H1 (cell line): Measurements from ENCODE around the gene SUMF1. TPM values are rescaled to one million over a fixed set of nuclear protein-coding genes. Genes with fewer than 3 reads are reported as not detected.

Experiments used
- CTCF ChIA-PET: fragments of 300-600 bp; sonication (Branson Sonifier 250); formaldehyde crosslinking; loops from one replicate; lab custom pipeline; 2021; ENCODE audit not compliant: partially characterized antibody; lab: Charles Lee
- POLR2A ChIA-PET: fragments of 300-600 bp; sonication (Branson Sonifier 250); formaldehyde crosslinking; loops from one replicate; lab custom pipeline; 2021; ENCODE audit warnings: inconsistent platforms; ENCODE audit not compliant: partially characterized antibody; lab: Charles Lee
- DNase-seq, 2 experiments: peaks; one replicate each; pipeline versions ENCODE4 v3.0.0 to v3.0.0-alpha.2; 2010 to 2022; ENCODE audit warnings: low spot score in 2 of 2, low read depth in 1 of 2, mixed read lengths in 1 of 2
- FAIRE-seq: peaks from 2 replicates; lab custom pipeline; 2011; peaks lifted over from hg19 to GRCh38; lab: Jason Lieb, UNC
- H2AFZ ChIP-seq: 2 replicates; pipeline ENCODE4 v1.8.1; 2012; ENCODE audit warnings: low read length, inconsistent platforms
- H2AK5ac ChIP-seq: 2 replicates; pipeline ENCODE4 v1.6.1; 2013; ENCODE audit warnings: low read depth, low read length
- H2BK120ac ChIP-seq: replicated peaks from 2 replicates; pipeline ENCODE3; 2013; ENCODE audit warnings: low read depth, low read length, inconsistent platforms
- H2BK12ac ChIP-seq: 2 replicates; pipeline ENCODE4 v1.6.1; 2013; ENCODE audit warnings: low read depth, low read length
- H2BK15ac ChIP-seq: 2 replicates; pipeline ENCODE4 v1.6.1; 2013; ENCODE audit warnings: low read length
- H2BK20ac ChIP-seq: 2 replicates; pipeline ENCODE4 v1.6.1; 2013; ENCODE audit warnings: low read length
- H2BK5ac ChIP-seq: 2 replicates; pipeline ENCODE4 v1.6.1; 2013; ENCODE audit warnings: low read depth, low read length
- H3K14ac ChIP-seq: 2 replicates; pipeline ENCODE4 v1.6.1; 2013; ENCODE audit warnings: inconsistent platforms; ENCODE audit not compliant: insufficient read length
- H3K18ac ChIP-seq: 2 replicates; pipeline ENCODE4 v1.6.1; 2013; ENCODE audit warnings: low read length; ENCODE audit errors: extremely low read depth
- H3K23ac ChIP-seq: 2 replicates; pipeline ENCODE4 v1.6.1; 2013; ENCODE audit warnings: inconsistent platforms; ENCODE audit not compliant: insufficient read length
- H3K23me2 ChIP-seq: 2 replicates; pipeline ENCODE4 v1.6.1; 2013; ENCODE audit warnings: low read depth, low read length
- H3K27ac ChIP-seq: 2 replicates; pipeline ENCODE4 v1.6.1; 2011; ENCODE audit warnings: low read depth, low read length, inconsistent platforms
- H3K27me3 ChIP-seq, 4 experiments: replicated peaks in 1 of 4; 1 replicate in 1 of 4; 2 replicates in 3 of 4; pipeline versions ENCODE4 v1.6.1 to v1.8.1; 2011 to 2013; ENCODE audit warnings: low read length in 3 of 4, mild to moderate bottlenecking in 3 of 4, inconsistent platforms in 2 of 4, mixed read lengths in 2 of 4, moderate library complexity in 1 of 4; ENCODE audit not compliant: control insufficient read depth in 3 of 4, insufficient read depth in 3 of 4; ENCODE audit errors: extremely low read depth in 1 of 4
- H3K36me3 ChIP-seq, 4 experiments: 2 replicates each; pipeline versions ENCODE4 v1.6.1 to v1.8.1; 2011 to 2013; ENCODE audit warnings: mild to moderate bottlenecking in 4 of 4, low read length in 3 of 4, moderate library complexity in 2 of 4, control low read depth in 1 of 4, inconsistent platforms in 1 of 4; ENCODE audit not compliant: insufficient read depth in 4 of 4, control insufficient read depth in 2 of 4
- H3K4ac ChIP-seq: replicated peaks from 2 replicates; pipeline ENCODE3; 2013; ENCODE audit warnings: low read length, low read depth, mixed read lengths, inconsistent platforms; ENCODE audit not compliant: insufficient read length
- H3K4me1 ChIP-seq, 4 experiments: replicated peaks in 1 of 4; 1 replicate in 1 of 4; 2 replicates in 3 of 4; pipeline versions ENCODE4 v1.6.1 to v1.8.1; 2011 to 2013; ENCODE audit warnings: low read length in 3 of 4, inconsistent platforms in 2 of 4, mixed read lengths in 1 of 4; ENCODE audit not compliant: insufficient read depth in 4 of 4, control insufficient read depth in 3 of 4
- H3K4me2 ChIP-seq, 2 experiments: 2 replicates each; pipeline versions ENCODE4 v1.6.1 to v1.8.1; 2011 to 2013; ENCODE audit warnings: low read depth in 2 of 2, low read length in 2 of 2, control low read depth in 1 of 2, inconsistent platforms in 1 of 2, mild to moderate bottlenecking in 1 of 2; ENCODE audit not compliant: insufficient read depth in 1 of 2
- H3K4me3 ChIP-seq, 4 experiments: fragments of 200-600, 300-600 bp in 1 of 4; sonication (generic), shearing (Covaris generic), sonication (Bioruptor Twin) in 1 of 4; 2 replicates each; pipeline versions ENCODE4 v1.5.1 to v1.8.1; 2011 to 2016; ENCODE audit warnings: low read length in 4 of 4, low read depth in 3 of 4, control low read depth in 2 of 4, inconsistent platforms in 2 of 4, mild to moderate bottlenecking in 2 of 4, mixed read lengths in 1 of 4, moderate library complexity in 1 of 4; ENCODE audit not compliant: insufficient read depth in 2 of 4; ENCODE audit errors: extremely low read depth in 1 of 4
- H3K56ac ChIP-seq: replicated peaks from 2 replicates; pipeline ENCODE3; 2013; ENCODE audit warnings: low read depth, mild to moderate bottlenecking, mixed read lengths, low read length, inconsistent platforms; ENCODE audit not compliant: insufficient read length
- H3K79me1 ChIP-seq: 2 replicates; pipeline ENCODE4 v1.6.1; 2013; ENCODE audit warnings: low read depth, low read length, control low read depth
- H3K79me2 ChIP-seq, 2 experiments: 2 replicates each; pipeline versions ENCODE4 v1.6.1 to v1.8.1; 2012 to 2013; ENCODE audit warnings: low read length in 2 of 2, mild to moderate bottlenecking in 2 of 2, inconsistent platforms in 1 of 2; ENCODE audit not compliant: insufficient read depth in 2 of 2, control insufficient read depth in 1 of 2
- H3K9ac ChIP-seq, 4 experiments: replicated peaks in 1 of 4; 1 replicate in 1 of 4; 2 replicates in 3 of 4; pipeline versions ENCODE4 v1.6.1 to v1.8.1; 2011 to 2013; ENCODE audit warnings: low read depth in 3 of 4, low read length in 3 of 4, control low read depth in 2 of 4, mild to moderate bottlenecking in 2 of 4, moderate library complexity in 2 of 4, inconsistent platforms in 1 of 4; ENCODE audit errors: extremely low read depth in 1 of 4
- H3K9me3 ChIP-seq, 2 experiments: 2 replicates each; pipeline versions ENCODE4 v1.6.1 to v1.8.1; 2012 to 2013; ENCODE audit warnings: mild to moderate bottlenecking in 2 of 2, moderate library complexity in 2 of 2, control low read depth in 1 of 2, inconsistent platforms in 1 of 2, low read depth in 1 of 2, low read length in 1 of 2, mixed read lengths in 1 of 2; ENCODE audit not compliant: insufficient read depth in 2 of 2
- H4K20me1 ChIP-seq, 2 experiments: replicated peaks in 1 of 2; 2 replicates each; pipeline versions ENCODE3 to v1.8.1; 2011 to 2013; ENCODE audit warnings: inconsistent platforms in 2 of 2, low read length in 2 of 2, mild to moderate bottlenecking in 1 of 2; ENCODE audit not compliant: insufficient read depth in 2 of 2, control insufficient read depth in 1 of 2
- H4K5ac ChIP-seq: 2 replicates; pipeline ENCODE4 v1.6.1; 2013; ENCODE audit warnings: low read length, low read depth, mixed read lengths, inconsistent platforms; ENCODE audit not compliant: insufficient read length
- H4K8ac ChIP-seq: 2 replicates; pipeline ENCODE4 v1.8.0; 2013; ENCODE audit warnings: mild to moderate bottlenecking, moderate library complexity, low read length, inconsistent platforms; ENCODE audit not compliant: insufficient read depth; ENCODE audit errors: extremely low read depth
- H4K91ac ChIP-seq: replicated peaks from 2 replicates; pipeline ENCODE3; 2013; ENCODE audit warnings: low read length, mixed read lengths, inconsistent platforms; ENCODE audit not compliant: insufficient read length
- ATF3 ChIP-seq: IDR thresholded peaks from 2 replicates; pipeline ENCODE4 v1.6.1; 2011; ENCODE audit warnings: low read depth, mild to moderate bottlenecking, low read length; ENCODE audit not compliant: insufficient read depth
- CBX5 ChIP-seq: fragments of 300-800, 300-1000 bp; sonication (generic); IDR thresholded peaks from 2 replicates; pipeline ENCODE4 v1.7.1; 2016; ENCODE audit warnings: antibody characterized with exemption, low read length, low read depth
- CBX8 ChIP-seq: fragments of 300-800, 300-1000 bp; sonication (generic); IDR thresholded peaks from 2 replicates; pipeline ENCODE4 v1.7.1; 2016; ENCODE audit warnings: low read depth, low read length, borderline replicate concordance
- JUN ChIP-seq: IDR thresholded peaks from 2 replicates; pipeline ENCODE4 v1.6.1; 2011; ENCODE audit warnings: low read depth, mild to moderate bottlenecking, improper control_type of control experiment, low read length
- KDM5A ChIP-seq: fragments of 200-600 bp; IDR thresholded peaks from 2 replicates; pipeline ENCODE4 v1.7.1; 2012; ENCODE audit warnings: mild to moderate bottlenecking, low read length, inconsistent platforms, mixed read lengths
- RAD21 ChIP-seq, 2 experiments: IDR thresholded peaks in 1 of 2; conservative IDR thresholded peaks in 1 of 2; 2 replicates each; pipeline ENCODE4 v1.6.1; 2011; ENCODE audit warnings: low read depth in 2 of 2, low read length in 2 of 2, improper control_type of control experiment in 1 of 2, inconsistent platforms in 1 of 2, mild to moderate bottlenecking in 1 of 2, moderate library complexity in 1 of 2
- RBBP5 ChIP-seq: IDR thresholded peaks from 2 replicates; pipeline ENCODE4 v1.7.1; 2012; ENCODE audit warnings: low read depth, mild to moderate bottlenecking, inconsistent platforms, low read length, moderate library complexity, borderline replicate concordance
- RXRA ChIP-seq: IDR thresholded peaks from 2 replicates; pipeline ENCODE4 v1.6.1; 2011; ENCODE audit warnings: low read depth, mild to moderate bottlenecking, low read length, moderate library complexity; ENCODE audit not compliant: insufficient read depth
- SIN3A ChIP-seq, 2 experiments: IDR thresholded peaks in 1 of 2; conservative IDR thresholded peaks in 1 of 2; 2 replicates each; pipeline ENCODE4 v1.6.1; 2011 to 2012; ENCODE audit warnings: low read length in 2 of 2, improper control_type of control experiment in 1 of 2, low read depth in 1 of 2, mild to moderate bottlenecking in 1 of 2
- WGBS, 2 experiments: shearing (Covaris generic) in 1 of 2; methylation state at CpG; one replicate each; pipeline versions ENCODE4 v1.1.6 to v1.1.7; 2013 to 2015; ENCODE audit warnings: low lambda C conversion rate in 2 of 2, mixed read lengths in 2 of 2, inconsistent platforms in 1 of 2, low coverage in 1 of 2, missing lambda C conversion rate in 1 of 2; ENCODE audit not compliant: insufficient replicate concordance in 2 of 2, insufficient coverage in 1 of 2, insufficient read length in 1 of 2; ENCODE audit errors: extremely low coverage in 1 of 2, missing lambda C conversion rate in 1 of 2; 5-methylcytosine and 5-hydroxymethylcytosine counted together
- polyA plus RNA-seq, 7 experiments: library from polyadenylated mRNA; depleted of rRNA in 3 of 7; stranded (reverse) in 5 of 7; unstranded in 2 of 7; fragments of >200 nt in 5 of 7; fragments of 200-250 nt in 2 of 7; gene quantifications; 1 replicate in 5 of 7; 2 replicates in 1 of 7; 4 replicates in 1 of 7; pipeline versions ENCODE4 v1.2.1 to v1.2.3, GENCODE V29; 2011 to 2013; ENCODE audit warnings: missing spikeins in 2 of 7, mixed read lengths in 2 of 7
- total RNA-seq: library from RNA; stranded (reverse); fragmentation: NEBNext Ultra II Directional; extraction: Animal tissue kit (Norgen Biotek cat#: 25700); gene quantifications from 2 replicates; pipeline ENCODE4 v1.2.1, GENCODE V29; 2021
- TF ChIP-seq, protein P1 (sequence below): IDR thresholded peaks from 2 replicates; pipeline ENCODE4 v1.6.1; 2012; ENCODE audit warnings: inconsistent platforms
- TF ChIP-seq, protein P2 (sequence below): IDR thresholded peaks from 2 replicates; pipeline ENCODE4 v1.6.1; 2011; ENCODE audit warnings: low read length, improper control_type of control experiment

SUMF1 gene
- total and polyA plus RNA-seq, 2 of the 8 experiments (the other 6 are each of a cell fraction or from before 2014, with no cell fraction given) = 12.5 to 15.0 TPM

GRCh38 chr3:4411833-4412232, 55.2 kb downstream of the SUMF1 start:
- Histone ChIP-seq H3K9ac (no peak overlapping the region), H3K23ac (no peak overlapping the region), H2AK5ac (no peak overlapping the region), H4K8ac (no peak overlapping the region), H3K27me3 (no peaks in the 10 kb centered on the region), H3K4me3 (no peak overlapping the region), H2BK12ac (no peak overlapping the region), H3K79me1 (no peaks in the 10 kb centered on the region), H2BK5ac (no peak overlapping the region), H3K23me2 (no peaks in the 10 kb centered on the region), H3K56ac (no peak overlapping the region), H3K9me3 (no peaks in the 10 kb centered on the region), H3K4ac (no peak overlapping the region), H2BK20ac (no peak overlapping the region), H3K79me2 (no peaks in the 10 kb centered on the region), H4K5ac (no peak overlapping the region), H2AFZ (no peak overlapping the region), H3K4me1 (no peaks in the 10 kb centered on the region), H4K91ac (no peak overlapping the region), H4K20me1 (no peaks in the 10 kb centered on the region), H3K36me3 (peaks cover 0 to 10% (median 0%) of the 10 kb centered on the region in 4 experiments; a peak in 3 of 8 replicates), H2BK120ac (no peak overlapping the region), H3K14ac (no peak overlapping the region), H3K27ac (no peak overlapping the region), H3K4me2 (no peak overlapping the region), H2BK15ac (no peak overlapping the region), H3K18ac (no peak overlapping the region)
- DNase-seq = no peak
- FAIRE-seq = no peak
- POLR2A ChIA-PET = interaction anchor here (1.2 kb wide), 1 partner anchor 11 kb away, joined by 3 read pairs; no protein-coding TSS in a partner anchor
- WGBS, 2 experiments = 91% methylated on average over 1 of the region's 1 CpG; no CpG with 5 or more reads in 1 of the 2 experiments
- CTCF ChIA-PET = no interaction called here
- TF ChIP-seq JUN (no peak), RXRA (no peak), CBX5 (no peak), ATF3 (no peak), CBX8 (no peak), KDM5A (no peak), SIN3A (conservative IDR thresholded peaks at IDR 0.05 in 1 of 2, IDR thresholded peaks at IDR 0.05 in 1 of 2; ENCODE audit: low read depth in 1 of 2, low read length in 2 of 2) (no peak), RBBP5 (no peak), RAD21 (IDR thresholded peaks at IDR 0.05 in 1 of 2, conservative IDR thresholded peaks at IDR 0.05 in 1 of 2; ENCODE audit: low read depth in 2 of 2, low read length in 2 of 2) (no peak)
- TF ChIP-seq, protein P1, sequence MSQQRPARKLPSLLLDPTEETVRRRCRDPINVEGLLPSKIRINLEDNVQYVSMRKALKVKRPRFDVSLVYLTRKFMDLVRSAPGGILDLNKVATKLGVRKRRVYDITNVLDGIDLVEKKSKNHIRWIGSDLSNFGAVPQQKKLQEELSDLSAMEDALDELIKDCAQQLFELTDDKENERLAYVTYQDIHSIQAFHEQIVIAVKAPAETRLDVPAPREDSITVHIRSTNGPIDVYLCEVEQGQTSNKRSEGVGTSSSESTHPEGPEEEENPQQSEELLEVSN = no peak
- TF ChIP-seq, protein P2, sequence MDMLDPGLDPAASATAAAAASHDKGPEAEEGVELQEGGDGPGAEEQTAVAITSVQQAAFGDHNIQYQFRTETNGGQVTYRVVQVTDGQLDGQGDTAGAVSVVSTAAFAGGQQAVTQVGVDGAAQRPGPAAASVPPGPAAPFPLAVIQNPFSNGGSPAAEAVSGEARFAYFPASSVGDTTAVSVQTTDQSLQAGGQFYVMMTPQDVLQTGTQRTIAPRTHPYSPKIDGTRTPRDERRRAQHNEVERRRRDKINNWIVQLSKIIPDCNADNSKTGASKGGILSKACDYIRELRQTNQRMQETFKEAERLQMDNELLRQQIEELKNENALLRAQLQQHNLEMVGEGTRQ = no peak
